OCI-LY7 (cell line): ENCODE results near the gene NBL1. TPM values are rescaled to one million over a fixed set of nuclear protein-coding genes. Genes with fewer than 3 reads are reported as not detected.

Source experiments
- BruUV-seq: library from RNA; stranded (reverse); fragments of 400-500 nt; replicated peaks from 2 replicates; lab custom pipeline; 2021; lab: Mats Ljungman, UMichigan
- CTCF ChIA-PET: fragments of 300-600 bp; sonication (Branson Sonifier 250); formaldehyde crosslinking; loops from one replicate; lab custom pipeline; 2022; ENCODE audit warnings: antibody characterized with exemption; ENCODE audit not compliant: unreplicated experiment; lab: Charles Lee
- POLR2A ChIA-PET: fragments of 300-600 bp; sonication (Branson Sonifier 250); formaldehyde crosslinking; loops from one replicate; lab custom pipeline; 2022; ENCODE audit warnings: antibody characterized with exemption; lab: Charles Lee
- DNase-seq: peaks from one replicate; pipeline ENCODE4 v3.0.0-alpha.2; 2015; ENCODE audit warnings: low spot score
- H2AFZ ChIP-seq: fragments of 200-600 bp; sonication (generic), shearing (Covaris generic); 2 replicates; pipeline ENCODE4 v1.6.1; 2014; ENCODE audit warnings: mild to moderate bottlenecking, antibody characterized with exemption, low read length, moderate library complexity
- H3K27ac ChIP-seq: fragments of 200-600 bp; sonication (generic); 2 replicates; pipeline ENCODE4 v1.5.1; 2014; ENCODE audit warnings: mixed run types, low read depth, mild to moderate bottlenecking, moderate library complexity, low read length, inconsistent platforms; ENCODE audit not compliant: poor library complexity, severe bottlenecking
- H3K36me3 ChIP-seq: fragments of 200-600 bp; sonication (generic); 2 replicates; pipeline ENCODE4 v1.6.1; 2014; ENCODE audit warnings: mild to moderate bottlenecking, antibody characterized with exemption, low read length, moderate library complexity, mixed read lengths; ENCODE audit not compliant: insufficient read depth
- H3K4me1 ChIP-seq: fragments of 200-600 bp; sonication (generic); 2 replicates; pipeline ENCODE4 v1.5.1; 2014; ENCODE audit warnings: mild to moderate bottlenecking, low read length; ENCODE audit not compliant: insufficient read depth, poor library complexity, severe bottlenecking
- H3K4me2 ChIP-seq: fragments of 200-600 bp; sonication (generic); 2 replicates; pipeline ENCODE4 v1.6.1; 2014; ENCODE audit warnings: mild to moderate bottlenecking, low read length
- H3K4me3 ChIP-seq: fragments of 200-600 bp; sonication (generic); 2 replicates; pipeline ENCODE4 v1.5.1; 2014; ENCODE audit warnings: mild to moderate bottlenecking, low read depth, low read length; ENCODE audit not compliant: poor library complexity, severe bottlenecking
- H3K79me2 ChIP-seq: fragments of 200-600 bp; sonication (generic); 2 replicates; pipeline ENCODE4 v1.6.1; 2016; ENCODE audit warnings: low read depth, mild to moderate bottlenecking, low read length, moderate library complexity, mixed read lengths; ENCODE audit not compliant: insufficient read depth
- H3K9me2 ChIP-seq: fragments of 200-600 bp; sonication (generic); 2 replicates; pipeline ENCODE4 v1.6.1; 2016; ENCODE audit warnings: mild to moderate bottlenecking, low read length, mixed read lengths; ENCODE audit not compliant: insufficient read depth
- H3K9me3 ChIP-seq: fragments of 200-600 bp; sonication (generic); 2 replicates; pipeline ENCODE4 v1.6.1; 2014; ENCODE audit warnings: mild to moderate bottlenecking, mixed run types, low read length, mixed read lengths
- H4K20me1 ChIP-seq: fragments of 200-600 bp; sonication (generic); 2 replicates; pipeline ENCODE4 v1.6.1; 2014; ENCODE audit warnings: mild to moderate bottlenecking, antibody characterized with exemption, low read length, moderate library complexity, mixed read lengths; ENCODE audit not compliant: insufficient read depth
- CTCF ChIP-seq: fragments of 200-600 bp; sonication (generic); conservative IDR thresholded peaks from 2 replicates; pipeline ENCODE4 v1.5.1; 2014; ENCODE audit warnings: mild to moderate bottlenecking, antibody characterized with exemption, low read length, moderate library complexity, mixed read lengths
- EZH2phosphoT487 ChIP-seq: fragments of 200-600 bp; sonication (generic); IDR thresholded peaks from 2 replicates; pipeline ENCODE4 v1.6.1; 2018; ENCODE audit warnings: low read depth, borderline replicate concordance, mild to moderate bottlenecking, mixed run types, antibody characterized with exemption, low read length, moderate library complexity, mixed read lengths
- intact Hi-C: fragments of 100-400 bp; cut with micrococcal nuclease; formaldehyde crosslinking; loops from one replicate; pipeline ENCODE4 v1.10.0; 2022; ENCODE audit not compliant: unreplicated experiment
- total RNA-seq, 2 experiments: library from RNA; depleted of rRNA in 1 of 2; stranded (reverse); fragments of >200 nt in 1 of 2; shearing (Covaris generic) in 1 of 2; gene quantifications; 2 replicates each; pipeline ENCODE4 v1.2.3, GENCODE V29; 2014 to 2022

The NBL1 gene
- total RNA-seq, 2 experiments from 2014 or later, result not detected

- Histone ChIP-seq H3K9me3 (no peaks in the 10 kb centered on the region), H3K4me2 (no peak overlapping the region), H3K36me3 (no peaks in the 10 kb centered on the region), H3K9me2 (no peaks in the 10 kb centered on the region), H3K4me3 (no peak overlapping the region), H3K27ac (no peak overlapping the region), H2AFZ (no peak overlapping the region), H3K4me1 (peaks cover 9% of the 10 kb centered on the region), H3K79me2 (no peaks in the 10 kb centered on the region), H4K20me1 (no peaks in the 10 kb centered on the region)
- TF ChIP-seq CTCF (no peak), EZH2phosphoT487 (no peak)
- CTCF ChIA-PET, result no interaction called here
- intact Hi-C loops, result no loop called here
- peak; percentile 58 for DNase-seq
- no TSS peak for BruUV-seq
- POLR2A ChIA-PET, result interaction anchor here (0.5 to 1.1 kb wide), 2 partner anchors 21 to 163 kb away, joined by 3 to 6 read pairs; no protein-coding TSS in a partner anchor
These were observed 54.1 kb downstream of the NBL1 start for GRCh38 chr1:19698181-19698580.

DNA sequence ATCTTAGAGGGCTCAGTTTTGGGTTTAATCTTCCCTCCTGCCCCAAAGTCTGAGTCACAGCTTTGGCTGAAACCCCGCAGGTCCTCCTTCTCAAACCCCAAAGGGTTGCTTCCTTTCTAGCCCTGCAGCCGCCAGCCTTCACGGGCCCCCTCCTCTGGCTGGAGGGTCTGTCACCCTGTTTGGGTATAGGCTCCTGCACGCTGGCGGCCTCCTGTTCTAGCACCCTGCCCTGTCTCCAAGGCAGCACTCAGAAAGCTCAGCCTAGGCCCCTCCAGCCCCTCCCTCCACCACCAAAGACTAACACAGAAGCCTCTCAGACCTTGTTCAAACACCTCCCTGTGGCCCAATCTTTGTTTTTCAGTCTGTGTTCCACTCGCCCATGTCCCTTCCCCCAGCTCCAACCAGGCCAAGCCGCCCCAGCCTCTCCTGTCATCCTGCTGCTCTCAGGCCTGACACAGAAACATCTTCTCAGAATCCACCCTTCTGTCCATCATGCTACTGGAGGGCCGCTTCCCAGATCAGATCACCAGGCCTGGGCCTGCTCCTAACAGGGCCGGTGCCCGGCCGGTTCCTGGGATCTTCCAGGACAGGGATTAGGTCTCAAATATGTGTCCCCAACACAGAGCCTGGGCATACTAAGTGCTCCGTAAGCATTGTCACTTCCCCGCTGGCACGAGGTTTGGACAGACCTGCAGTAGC is 56.1 kb downstream of the NBL1 start:
- CTCF ChIA-PET, result no interaction called here
- H3K27ac ChIP-seq, result no peak overlapping the region
- H3K36me3 ChIP-seq, result no peaks in the 10 kb centered on the region
- H3K4me1 ChIP-seq, result peaks cover 9% of the 10 kb centered on the region
- no peaks in the 10 kb centered on the region for H3K79me2 ChIP-seq
- no peak overlapping the region for H3K4me3 ChIP-seq
- intact Hi-C loops, result no loop called here
- TF ChIP-seq EZH2phosphoT487 (no peak), CTCF (no peak)
- H3K4me2 ChIP-seq, result no peak overlapping the region
- no peaks in the 10 kb centered on the region for H3K9me3 ChIP-seq
- no peak for DNase-seq
- no peaks in the 10 kb centered on the region for H3K9me2 ChIP-seq
- POLR2A ChIA-PET, result no interaction called here
- no TSS peak for BruUV-seq
- no peaks in the 10 kb centered on the region for H4K20me1 ChIP-seq
- no peak overlapping the region for H2AFZ ChIP-seq

DNA sequence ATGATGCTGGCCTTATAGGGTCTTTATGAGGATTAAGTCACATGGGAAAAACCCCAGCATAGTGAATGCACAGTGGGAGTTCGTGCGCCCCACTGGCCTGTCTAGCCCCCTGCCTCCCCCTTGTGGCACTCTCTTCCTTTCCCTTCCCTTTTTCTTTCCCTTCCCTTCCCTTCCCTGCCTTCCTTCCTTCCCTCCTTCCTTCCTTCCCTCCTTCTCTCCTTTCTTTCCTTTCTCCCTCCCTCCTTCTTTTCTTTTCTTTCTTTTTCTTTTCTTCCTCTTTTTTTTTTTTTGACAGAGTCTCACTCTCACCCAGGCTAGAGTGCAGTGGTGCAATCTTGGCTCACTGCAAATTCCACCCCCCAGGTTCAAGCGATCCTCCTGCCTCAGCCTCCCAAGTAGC is 59.2 kb downstream of the NBL1 start:
- ChIA-PET POLR2A (no interaction called here), CTCF (no interaction called here)
- Histone ChIP-seq H3K36me3 (no peaks in the 10 kb centered on the region), H2AFZ (no peak overlapping the region), H3K4me1 (peaks cover 3% of the 10 kb centered on the region), H3K4me2 (no peak overlapping the region), H4K20me1 (no peaks in the 10 kb centered on the region), H3K27ac (no peak overlapping the region), H3K4me3 (no peak overlapping the region), H3K9me3 (no peaks in the 10 kb centered on the region), H3K79me2 (no peaks in the 10 kb centered on the region), H3K9me2 (no peaks in the 10 kb centered on the region)
- no peak for DNase-seq
- intact Hi-C loops, result no loop called here
- TF ChIP-seq EZH2phosphoT487 (no peak), CTCF (no peak)
- BruUV-seq, result no TSS peak
